Osteocyte (in vitro differentiated cells): ENCODE measurements around the gene C17orf113. TPM values are rescaled to one million over a fixed set of nuclear protein-coding genes. Genes with fewer than 3 reads are reported as not detected.

Source experiments
- DNase-seq: peaks from one replicate; pipeline ENCODE4 v3.0.0; 2021; ENCODE audit warnings: mixed read lengths; ENCODE audit not compliant: unreplicated experiment; ENCODE audit errors: extremely low spot score
- H3K27ac Mint-ChIP-seq: one replicate; pipeline ENCODE4 v1.8.0; 2021; ENCODE audit warnings: mild to moderate bottlenecking, mixed read lengths; ENCODE audit not compliant: unreplicated experiment
- H3K27me3 Mint-ChIP-seq: one replicate; pipeline ENCODE4 v1.8.0; 2021; ENCODE audit warnings: mixed read lengths; ENCODE audit not compliant: unreplicated experiment
- H3K36me3 Mint-ChIP-seq: one replicate; pipeline ENCODE4 v1.8.0; 2021; ENCODE audit warnings: mixed read lengths; ENCODE audit not compliant: unreplicated experiment
- H3K4me1 Mint-ChIP-seq: one replicate; pipeline ENCODE4 v1.8.0; 2021; ENCODE audit warnings: mixed read lengths; ENCODE audit not compliant: unreplicated experiment
- H3K4me3 Mint-ChIP-seq: one replicate; pipeline ENCODE4 v1.8.0; 2021; ENCODE audit warnings: mild to moderate bottlenecking, moderate library complexity, mixed read lengths; ENCODE audit not compliant: unreplicated experiment
- H3K9me3 Mint-ChIP-seq: one replicate; pipeline ENCODE4 v1.8.0; 2021; ENCODE audit warnings: mixed read lengths; ENCODE audit not compliant: unreplicated experiment
- total RNA-seq: library from RNA; stranded (reverse); gene quantifications from 2 replicates; pipeline ENCODE4 v1.2.1, GENCODE V29; 2021
- TF ChIP-seq, protein P1 (sequence below): fragments of 200-600 bp; sonication (generic); IDR thresholded peaks from 2 replicates; pipeline ENCODE4 v1.5.0; 2021; ENCODE audit warnings: antibody characterized with exemption, mild to moderate bottlenecking, moderate library complexity

Gene C17orf113
- total RNA-seq, 1 donor from 2014 or later: 1.3 TPM

DNA sequence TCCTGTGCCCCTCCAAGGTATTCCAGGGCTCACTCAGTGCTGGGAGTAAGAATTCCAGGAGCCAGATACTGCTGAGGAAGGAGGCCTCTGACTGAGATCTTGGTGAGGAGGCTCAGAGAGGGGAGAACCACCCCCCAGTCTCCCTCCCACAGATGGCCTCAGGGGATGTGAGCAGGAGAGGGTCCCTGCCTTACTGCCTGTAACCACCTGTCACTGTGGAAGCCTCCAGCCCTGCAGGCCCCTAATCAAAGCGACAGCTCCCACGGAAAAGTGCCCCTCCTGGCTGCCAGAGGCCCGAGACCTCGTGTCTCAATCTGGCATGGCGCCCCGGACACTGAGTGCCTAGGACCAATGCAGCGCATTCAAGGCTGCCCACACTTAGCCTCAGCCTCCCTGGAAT lies 7.7 kb upstream of the C17orf113 start:
- Mint-ChIP-seq H3K9me3 (no peaks in the 10 kb centered on the region), H3K27ac (no peak overlapping the region), H3K4me3 (no peak overlapping the region), H3K36me3 (no peaks in the 10 kb centered on the region), H3K4me1 (no peaks in the 10 kb centered on the region), H3K27me3 (peaks cover 24% of the 10 kb centered on the region)
- TF ChIP-seq, protein P1, sequence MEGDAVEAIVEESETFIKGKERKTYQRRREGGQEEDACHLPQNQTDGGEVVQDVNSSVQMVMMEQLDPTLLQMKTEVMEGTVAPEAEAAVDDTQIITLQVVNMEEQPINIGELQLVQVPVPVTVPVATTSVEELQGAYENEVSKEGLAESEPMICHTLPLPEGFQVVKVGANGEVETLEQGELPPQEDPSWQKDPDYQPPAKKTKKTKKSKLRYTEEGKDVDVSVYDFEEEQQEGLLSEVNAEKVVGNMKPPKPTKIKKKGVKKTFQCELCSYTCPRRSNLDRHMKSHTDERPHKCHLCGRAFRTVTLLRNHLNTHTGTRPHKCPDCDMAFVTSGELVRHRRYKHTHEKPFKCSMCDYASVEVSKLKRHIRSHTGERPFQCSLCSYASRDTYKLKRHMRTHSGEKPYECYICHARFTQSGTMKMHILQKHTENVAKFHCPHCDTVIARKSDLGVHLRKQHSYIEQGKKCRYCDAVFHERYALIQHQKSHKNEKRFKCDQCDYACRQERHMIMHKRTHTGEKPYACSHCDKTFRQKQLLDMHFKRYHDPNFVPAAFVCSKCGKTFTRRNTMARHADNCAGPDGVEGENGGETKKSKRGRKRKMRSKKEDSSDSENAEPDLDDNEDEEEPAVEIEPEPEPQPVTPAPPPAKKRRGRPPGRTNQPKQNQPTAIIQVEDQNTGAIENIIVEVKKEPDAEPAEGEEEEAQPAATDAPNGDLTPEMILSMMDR: no peak
- DNase-seq: no peak

DNA sequence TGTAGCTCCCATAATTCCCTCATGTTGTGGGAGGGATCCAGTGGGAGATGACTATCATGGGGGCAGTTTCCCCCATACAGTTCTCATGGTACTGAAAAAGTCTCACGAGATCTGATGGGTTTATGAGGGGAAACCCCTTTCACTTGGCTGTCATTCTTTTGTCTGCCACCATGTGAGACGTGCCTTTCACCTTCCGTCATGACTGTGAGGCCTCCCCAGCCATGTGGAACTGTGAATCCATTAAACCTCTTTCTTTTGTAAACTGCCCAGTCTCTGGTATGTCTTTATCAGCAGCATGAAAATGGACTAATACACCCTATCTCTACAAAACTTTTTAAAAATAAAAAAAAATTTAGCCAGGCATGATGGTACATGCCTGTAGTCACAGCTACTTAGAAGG lies 6.2 kb upstream of the C17orf113 start:
- TF ChIP-seq, protein P1: no peak
- no peak overlapping the region for H3K27ac Mint-ChIP-seq
- no peaks in the 10 kb centered on the region for H3K4me1 Mint-ChIP-seq
- DNase-seq: no peak
- peaks cover 38% of the 10 kb centered on the region for H3K27me3 Mint-ChIP-seq
- H3K9me3 Mint-ChIP-seq: no peaks in the 10 kb centered on the region
- H3K4me3 Mint-ChIP-seq: no peak overlapping the region
- no peaks in the 10 kb centered on the region for H3K36me3 Mint-ChIP-seq

DNA sequence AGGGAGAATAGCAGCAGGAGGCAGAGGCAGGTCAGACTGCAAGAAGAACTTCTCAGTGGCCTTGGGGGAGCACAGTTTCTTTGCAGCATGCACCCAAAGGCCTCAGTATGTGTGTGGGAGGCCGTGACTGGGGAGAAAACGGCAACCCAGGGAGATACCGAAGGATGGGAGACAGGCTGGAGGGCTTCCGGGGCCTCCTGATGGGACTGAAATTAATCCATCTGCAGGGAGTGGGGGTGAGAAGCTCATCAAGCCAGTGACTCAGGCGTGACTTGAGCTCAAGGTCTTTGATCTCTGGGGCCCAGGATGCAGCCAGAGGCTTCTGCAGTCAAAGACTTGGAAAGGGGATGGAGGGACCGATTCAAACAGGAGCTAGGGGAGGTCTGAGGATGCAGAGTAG lies 5.1 kb upstream of the C17orf113 start:
- Mint-ChIP-seq H3K36me3 (no peaks in the 10 kb centered on the region), H3K4me1 (no peaks in the 10 kb centered on the region), H3K4me3 (no peak overlapping the region), H3K27ac (no peak overlapping the region), H3K9me3 (no peaks in the 10 kb centered on the region), H3K27me3 (peaks cover 40% of the 10 kb centered on the region)
- TF ChIP-seq, protein P1: no peak
- no peak for DNase-seq

DNA sequence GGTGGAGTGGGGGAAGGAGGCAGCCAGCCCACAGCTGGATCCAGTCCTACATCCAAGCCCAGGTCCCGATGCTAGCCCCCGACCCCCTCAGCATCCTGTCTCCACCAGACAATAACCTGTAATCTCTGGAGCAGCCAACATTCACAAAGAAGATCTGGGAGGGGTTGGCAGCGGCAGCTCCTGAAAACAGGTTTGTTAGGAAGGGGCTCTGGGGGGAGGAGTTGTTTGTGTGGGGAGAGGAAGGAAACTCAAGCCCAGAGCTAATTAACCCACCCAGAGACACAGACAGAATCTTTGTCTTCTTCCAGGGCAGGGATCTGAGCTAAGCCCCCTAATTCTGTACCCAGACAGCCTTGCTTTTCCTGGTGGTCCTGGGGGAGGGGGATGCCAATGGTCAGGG lies 4.6 kb upstream of the C17orf113 start:
- Mint-ChIP-seq H3K9me3 (no peaks in the 10 kb centered on the region), H3K27me3 (peaks cover 40% of the 10 kb centered on the region), H3K4me1 (peaks cover under 1% of the 10 kb centered on the region), H3K36me3 (no peaks in the 10 kb centered on the region), H3K27ac (no peak overlapping the region), H3K4me3 (no peak overlapping the region)
- TF ChIP-seq, protein P1: no peak
- no peak for DNase-seq

DNA sequence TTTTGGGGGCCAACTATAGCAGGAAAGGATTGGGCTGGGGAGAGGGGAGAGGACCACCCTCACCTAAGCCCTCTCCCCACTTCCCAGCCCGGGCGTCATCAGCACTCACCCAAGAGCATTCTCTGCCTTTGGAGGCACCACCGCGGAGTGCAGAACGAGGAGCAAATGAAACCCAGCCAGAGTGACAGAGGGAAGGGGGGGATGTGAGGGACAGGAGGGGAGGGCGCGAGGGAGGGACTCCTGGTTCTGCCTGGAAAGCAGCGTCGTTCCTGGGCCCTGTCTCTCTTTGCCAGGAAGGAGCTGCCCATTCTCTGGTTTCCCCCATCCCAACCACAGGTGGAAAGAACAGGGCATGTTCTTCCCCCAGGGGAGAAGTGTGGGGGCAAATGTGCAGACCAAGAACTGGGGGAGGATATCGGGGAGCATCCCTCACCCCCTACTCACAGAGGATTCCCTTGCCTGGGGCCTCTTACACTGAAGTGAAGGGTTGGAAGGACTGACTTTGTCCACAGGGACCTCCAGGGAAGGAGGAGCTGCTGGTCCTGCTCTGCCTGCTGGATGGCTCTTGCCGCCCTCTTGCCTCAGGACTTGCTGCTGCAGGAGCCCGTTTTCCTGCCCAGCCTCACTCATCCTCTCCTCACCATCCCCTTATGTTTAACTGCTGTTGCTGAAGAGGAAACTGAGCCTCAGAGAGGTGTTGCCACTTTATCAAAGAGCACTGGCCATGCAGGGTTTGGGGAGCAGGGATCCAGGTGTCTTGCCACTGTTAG lies 3.5 kb upstream of the C17orf113 start:
- no peak overlapping the region for H3K4me3 Mint-ChIP-seq

More for the DNA sequence above, 3.5 kb upstream of the C17orf113 start:
- no peak overlapping the region for H3K27ac Mint-ChIP-seq
- no peaks in the 10 kb centered on the region for H3K36me3 Mint-ChIP-seq
- DNase-seq: no peak
- TF ChIP-seq, protein P1: no peak
- no peaks in the 10 kb centered on the region for H3K9me3 Mint-ChIP-seq
- H3K4me1 Mint-ChIP-seq: peaks cover 2% of the 10 kb centered on the region
- peaks cover 40% of the 10 kb centered on the region for H3K27me3 Mint-ChIP-seq
